IMR-90 (cell line): ENCODE measurements around the gene CERS6.

Source experiments
- CHD1 ChIP-seq: IDR thresholded peaks from 2 replicates; pipeline ENCODE4 v1.6.1; 2012; ENCODE audit warnings: low read depth, low read length, improper control_type of control experiment
- CTCF ChIP-seq: conservative IDR thresholded peaks from 2 replicates; pipeline ENCODE4 v1.5.1; 2012; ENCODE audit warnings: mild to moderate bottlenecking, low read depth, low read length, improper control_type of control experiment
- POLR2A ChIP-seq: IDR thresholded peaks from 2 replicates; pipeline ENCODE4 v1.6.1; 2012; ENCODE audit warnings: mild to moderate bottlenecking, low read depth, low read length
- SMC3 ChIP-seq: fragments of 150-350 bp; IDR thresholded peaks from 2 replicates; pipeline ENCODE4 v1.6.1; 2016; ENCODE audit warnings: low read depth, mild to moderate bottlenecking, antibody characterized with exemption, low read length, moderate library complexity

- TF ChIP-seq CTCF (no peak), POLR2A (no peak), SMC3 (no peak), CHD1 (no peak)
Measured at GRCh38 chr2:168461942-168462331, 5.9 kb downstream of the CERS6 start.
